Thyroid gland (tissue), 4 donors: Measurements from ENCODE around the gene RNPEPL1.

ENCODE experiments used
- POLR2A ChIP-seq, 2 donors: fragments of 450-650 bp; IDR thresholded peaks; one replicate each; pipeline ENCODE4 v1.6.1; 2017; ENCODE audit warnings: antibody characterized with exemption in 2 of 2, mild to moderate bottlenecking in 2 of 2, moderate library complexity in 1 of 2
- TF ChIP-seq, protein P1 (sequence below), 6 experiments: fragments of 200-600 bp in 3 of 6; fragments of 450-650 bp in 3 of 6; sonication (generic) in 3 of 6; IDR thresholded peaks; one replicate each; pipeline ENCODE4 v1.5.1; 2016 to 2019; ENCODE audit warnings: antibody characterized with exemption in 6 of 6, mild to moderate bottlenecking in 2 of 6, inconsistent platforms in 1 of 6, moderate library complexity in 1 of 6

DNA sequence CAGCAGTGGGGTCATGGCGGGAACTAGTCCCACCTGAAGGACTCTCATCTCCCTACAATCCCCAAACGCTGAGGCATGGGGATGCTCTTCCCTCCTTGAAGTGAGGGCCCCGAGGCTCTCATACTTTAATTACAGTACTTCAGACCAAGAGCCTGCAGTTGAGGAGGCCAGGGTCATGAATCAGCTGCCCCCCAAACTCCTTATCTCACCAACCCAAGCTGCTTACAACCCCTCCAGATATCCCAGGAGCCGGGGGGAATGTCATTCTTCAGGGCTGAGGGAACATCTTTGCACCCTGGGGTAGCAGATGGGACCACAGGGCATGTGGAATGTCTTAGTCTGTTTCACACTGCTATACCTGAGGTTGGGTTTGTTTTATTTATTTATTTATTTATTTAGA is 15.5 kb downstream of the RNPEPL1 start:
- TF ChIP-seq, protein P1, sequence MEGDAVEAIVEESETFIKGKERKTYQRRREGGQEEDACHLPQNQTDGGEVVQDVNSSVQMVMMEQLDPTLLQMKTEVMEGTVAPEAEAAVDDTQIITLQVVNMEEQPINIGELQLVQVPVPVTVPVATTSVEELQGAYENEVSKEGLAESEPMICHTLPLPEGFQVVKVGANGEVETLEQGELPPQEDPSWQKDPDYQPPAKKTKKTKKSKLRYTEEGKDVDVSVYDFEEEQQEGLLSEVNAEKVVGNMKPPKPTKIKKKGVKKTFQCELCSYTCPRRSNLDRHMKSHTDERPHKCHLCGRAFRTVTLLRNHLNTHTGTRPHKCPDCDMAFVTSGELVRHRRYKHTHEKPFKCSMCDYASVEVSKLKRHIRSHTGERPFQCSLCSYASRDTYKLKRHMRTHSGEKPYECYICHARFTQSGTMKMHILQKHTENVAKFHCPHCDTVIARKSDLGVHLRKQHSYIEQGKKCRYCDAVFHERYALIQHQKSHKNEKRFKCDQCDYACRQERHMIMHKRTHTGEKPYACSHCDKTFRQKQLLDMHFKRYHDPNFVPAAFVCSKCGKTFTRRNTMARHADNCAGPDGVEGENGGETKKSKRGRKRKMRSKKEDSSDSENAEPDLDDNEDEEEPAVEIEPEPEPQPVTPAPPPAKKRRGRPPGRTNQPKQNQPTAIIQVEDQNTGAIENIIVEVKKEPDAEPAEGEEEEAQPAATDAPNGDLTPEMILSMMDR (IDR thresholded peaks at IDR 0.05) = no peak
- no peak for TF ChIP-seq POLR2A (IDR thresholded peaks at IDR 0.05)
